Thyroid gland (tissue), 4 donors: ENCODE results near the gene KCNJ11.

Source experiments
- POLR2A ChIP-seq, 2 donors: fragments of 450-650 bp; IDR thresholded peaks; one replicate each; pipeline ENCODE4 v1.6.1; 2017; ENCODE audit warnings: antibody characterized with exemption in 2 of 2, mild to moderate bottlenecking in 2 of 2, moderate library complexity in 1 of 2
- TF ChIP-seq, protein P1 (sequence below), 6 experiments: fragments of 200-600 bp in 3 of 6; fragments of 450-650 bp in 3 of 6; sonication (generic) in 3 of 6; IDR thresholded peaks; one replicate each; pipeline ENCODE4 v1.5.1; 2016 to 2019; ENCODE audit warnings: antibody characterized with exemption in 6 of 6, mild to moderate bottlenecking in 2 of 6, inconsistent platforms in 1 of 6, moderate library complexity in 1 of 6

DNA sequence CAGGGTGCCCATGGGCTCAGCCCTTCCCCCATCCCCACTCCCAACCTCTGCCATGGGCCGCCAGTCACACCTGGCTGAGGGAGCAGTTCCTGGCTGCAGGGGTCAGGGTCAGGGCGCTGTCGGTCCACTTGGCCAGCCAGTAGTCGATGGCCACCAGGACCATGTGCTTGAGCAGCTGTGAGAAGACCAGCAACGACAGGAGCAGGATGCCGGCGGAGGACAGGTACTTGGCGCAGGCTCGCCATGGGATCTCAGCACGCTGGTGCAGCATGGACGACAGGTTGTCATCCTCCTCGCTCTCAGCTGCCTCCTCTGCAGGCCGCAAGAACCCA, 18.3 kb upstream of the KCNJ11 start:
- TF ChIP-seq, protein P1, sequence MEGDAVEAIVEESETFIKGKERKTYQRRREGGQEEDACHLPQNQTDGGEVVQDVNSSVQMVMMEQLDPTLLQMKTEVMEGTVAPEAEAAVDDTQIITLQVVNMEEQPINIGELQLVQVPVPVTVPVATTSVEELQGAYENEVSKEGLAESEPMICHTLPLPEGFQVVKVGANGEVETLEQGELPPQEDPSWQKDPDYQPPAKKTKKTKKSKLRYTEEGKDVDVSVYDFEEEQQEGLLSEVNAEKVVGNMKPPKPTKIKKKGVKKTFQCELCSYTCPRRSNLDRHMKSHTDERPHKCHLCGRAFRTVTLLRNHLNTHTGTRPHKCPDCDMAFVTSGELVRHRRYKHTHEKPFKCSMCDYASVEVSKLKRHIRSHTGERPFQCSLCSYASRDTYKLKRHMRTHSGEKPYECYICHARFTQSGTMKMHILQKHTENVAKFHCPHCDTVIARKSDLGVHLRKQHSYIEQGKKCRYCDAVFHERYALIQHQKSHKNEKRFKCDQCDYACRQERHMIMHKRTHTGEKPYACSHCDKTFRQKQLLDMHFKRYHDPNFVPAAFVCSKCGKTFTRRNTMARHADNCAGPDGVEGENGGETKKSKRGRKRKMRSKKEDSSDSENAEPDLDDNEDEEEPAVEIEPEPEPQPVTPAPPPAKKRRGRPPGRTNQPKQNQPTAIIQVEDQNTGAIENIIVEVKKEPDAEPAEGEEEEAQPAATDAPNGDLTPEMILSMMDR (IDR thresholded peaks at IDR 0.05): no peak
- no peak for TF ChIP-seq POLR2A (IDR thresholded peaks at IDR 0.05)
